Panc1 (cell line): ENCODE results near the gene PSMD13. TPM values are rescaled to one million over a fixed set of nuclear protein-coding genes. Genes with fewer than 3 reads are reported as not detected.

Source experiments
- ATAC-seq: fragments of 200-7000 bp; cut with Tn5 transposase; 2 replicates; pipeline ENCODE4 v1.9.1; 2020; ENCODE audit warnings: mild to moderate bottlenecking, moderate library complexity
- BruUV-seq: library from RNA; stranded (reverse); fragments of 400-500 nt; replicated peaks from 2 replicates; lab custom pipeline; 2021; lab: Mats Ljungman, UMichigan
- CTCF ChIA-PET: fragments of 300-600 bp; sonication (Branson Sonifier 250); formaldehyde crosslinking; loops from one replicate; lab custom pipeline; 2022; ENCODE audit warnings: antibody characterized with exemption; lab: Charles Lee
- POLR2A ChIA-PET: fragments of 300-600 bp; sonication (Branson Sonifier 250); formaldehyde crosslinking; loops from one replicate; lab custom pipeline; 2022; ENCODE audit warnings: antibody characterized with exemption; lab: Charles Lee
- DNase-seq: peaks from one replicate; pipeline ENCODE4 v3.0.0-alpha.2; 2010; ENCODE audit warnings: low read depth, low spot score
- H3K27ac ChIP-seq: 2 replicates; pipeline ENCODE4 v1.5.1; 2011; ENCODE audit warnings: mild to moderate bottlenecking, low read length, inconsistent platforms
- H3K27me3 ChIP-seq: fragments of 200-500 bp; sonication (Bioruptor generic); 2 replicates; pipeline ENCODE4 v1.6.0; 2014; ENCODE audit warnings: low read length, inconsistent platforms; ENCODE audit not compliant: control insufficient read depth, insufficient read depth
- H3K36me3 ChIP-seq: fragments of 200-500 bp; sonication (Bioruptor generic); 2 replicates; pipeline ENCODE4 v1.5.1; 2014; ENCODE audit warnings: inconsistent platforms, mild to moderate bottlenecking, low read length, moderate library complexity; ENCODE audit not compliant: control insufficient read depth, insufficient read depth
- H3K4me1 ChIP-seq: 2 replicates; pipeline ENCODE4 v1.5.1; 2011; ENCODE audit warnings: inconsistent platforms, mild to moderate bottlenecking, low read length, moderate library complexity; ENCODE audit not compliant: control insufficient read depth, insufficient read depth
- H3K4me3 ChIP-seq, 2 experiments: 2 replicates each; pipeline ENCODE4 v1.5.1; 2011 to 2012; ENCODE audit warnings: low read depth in 2 of 2, low read length in 2 of 2, mild to moderate bottlenecking in 2 of 2, inconsistent platforms in 1 of 2, moderate library complexity in 1 of 2
- H3K9me3 ChIP-seq: fragments of 200-500 bp; sonication (Bioruptor generic); 2 replicates; pipeline ENCODE4 v1.5.1; 2014; ENCODE audit warnings: low read depth, mild to moderate bottlenecking, inconsistent platforms, low read length, moderate library complexity; ENCODE audit not compliant: control insufficient read depth, insufficient read depth
- POLR2AphosphoS5 ChIP-seq: IDR thresholded peaks from 2 replicates; pipeline ENCODE4 v1.6.1; 2012; ENCODE audit warnings: mild to moderate bottlenecking, low read depth, low read length, moderate library complexity
- SIN3A ChIP-seq: IDR thresholded peaks from 2 replicates; pipeline ENCODE4 v1.6.1; 2012; ENCODE audit warnings: low read depth, mild to moderate bottlenecking, low read length, moderate library complexity, borderline replicate concordance; ENCODE audit not compliant: insufficient read depth
- TCF7L2 ChIP-seq: IDR thresholded peaks from 2 replicates; pipeline ENCODE4 v1.6.1; 2011; ENCODE audit warnings: mild to moderate bottlenecking, low read depth, low read length, inconsistent platforms
- in situ Hi-C: cut with HindIII; loops from 2 replicates; pipeline ENCODE4 v1.10.0; 2016; ENCODE audit warnings: low sequenced_read_pairs, low pct_unique_long_range_greater_than_20kb
- intact Hi-C: fragments of 100-400 bp; cut with micrococcal nuclease; formaldehyde crosslinking; loops from one replicate; pipeline ENCODE4 v1.10.0; 2022; ENCODE audit not compliant: unreplicated experiment
- total RNA-seq: library from RNA; stranded (reverse); gene quantifications from one replicate; pipeline ENCODE4 v1.2.1, GENCODE V29; 2021; ENCODE audit not compliant: unreplicated experiment
- TF ChIP-seq, protein P1 (sequence below), 2 experiments: IDR thresholded peaks; 2 replicates each; pipeline ENCODE4 v1.6.1; 2011 to 2012; ENCODE audit warnings: low read depth in 2 of 2, control low read depth in 1 of 2, low read length in 1 of 2, mild to moderate bottlenecking in 1 of 2, moderate library complexity in 1 of 2; ENCODE audit not compliant: insufficient read depth in 1 of 2
- TF ChIP-seq, protein P2 (sequence below): fragments of 450-650 bp; IDR thresholded peaks from 2 replicates; pipeline ENCODE4 v1.5.1; 2017; ENCODE audit warnings: mild to moderate bottlenecking

The PSMD13 gene
- total RNA-seq, 1 experiment from 2014 or later: 271 TPM

DNA sequence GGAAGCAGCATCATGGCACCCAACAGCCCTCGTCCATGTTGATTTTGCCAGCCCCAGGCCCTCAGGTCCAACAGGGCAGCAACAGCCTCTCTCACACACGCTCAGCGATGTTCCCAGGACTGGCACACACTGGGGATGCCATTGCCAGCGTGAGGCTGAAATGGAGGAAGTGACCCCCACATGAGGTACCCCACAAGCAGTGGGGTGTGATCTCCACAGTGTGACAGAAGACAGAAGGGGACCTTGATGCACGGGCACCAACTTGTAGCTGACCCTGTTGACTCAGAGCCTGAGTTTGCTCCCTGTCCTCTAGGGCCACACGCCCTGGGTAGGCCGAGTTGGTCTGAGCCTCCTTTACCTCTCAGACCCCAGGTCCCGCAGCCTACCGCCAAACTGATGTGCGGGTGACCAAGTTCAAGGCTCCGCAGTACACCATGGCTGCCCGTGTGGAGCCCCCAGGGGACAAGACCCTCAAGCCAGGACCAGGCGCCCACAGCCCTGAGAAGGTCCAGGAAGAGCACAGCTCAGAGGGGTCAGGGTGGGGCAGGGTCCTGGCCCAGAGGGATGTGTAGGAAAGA is 37.7 kb upstream of the PSMD13 start:
- intact Hi-C loops (no loop called here), in situ Hi-C loops (no loop called here)
- POLR2A ChIA-PET: interaction anchor here (0.9 kb wide), 1 partner anchor 8 kb away, joined by 3 read pairs; the partner anchor contains the start of genes BET1L and RIC8A
- CTCF ChIA-PET: no interaction called here
- H3K4me1 ChIP-seq: no peaks in the 10 kb centered on the region
- BruUV-seq: no TSS peak
- ATAC-seq: no peak
- H3K27ac ChIP-seq: no peak overlapping the region
- no peak for DNase-seq
- H3K9me3 ChIP-seq: no peaks in the 10 kb centered on the region
- H3K27me3 ChIP-seq: no peaks in the 10 kb centered on the region
- no peak overlapping the region for H3K4me3 ChIP-seq
- H3K36me3 ChIP-seq: no peaks in the 10 kb centered on the region; the same call in 1 of the 2 replicates
- no peak for TF ChIP-seq SIN3A
- TF ChIP-seq, protein P1, sequence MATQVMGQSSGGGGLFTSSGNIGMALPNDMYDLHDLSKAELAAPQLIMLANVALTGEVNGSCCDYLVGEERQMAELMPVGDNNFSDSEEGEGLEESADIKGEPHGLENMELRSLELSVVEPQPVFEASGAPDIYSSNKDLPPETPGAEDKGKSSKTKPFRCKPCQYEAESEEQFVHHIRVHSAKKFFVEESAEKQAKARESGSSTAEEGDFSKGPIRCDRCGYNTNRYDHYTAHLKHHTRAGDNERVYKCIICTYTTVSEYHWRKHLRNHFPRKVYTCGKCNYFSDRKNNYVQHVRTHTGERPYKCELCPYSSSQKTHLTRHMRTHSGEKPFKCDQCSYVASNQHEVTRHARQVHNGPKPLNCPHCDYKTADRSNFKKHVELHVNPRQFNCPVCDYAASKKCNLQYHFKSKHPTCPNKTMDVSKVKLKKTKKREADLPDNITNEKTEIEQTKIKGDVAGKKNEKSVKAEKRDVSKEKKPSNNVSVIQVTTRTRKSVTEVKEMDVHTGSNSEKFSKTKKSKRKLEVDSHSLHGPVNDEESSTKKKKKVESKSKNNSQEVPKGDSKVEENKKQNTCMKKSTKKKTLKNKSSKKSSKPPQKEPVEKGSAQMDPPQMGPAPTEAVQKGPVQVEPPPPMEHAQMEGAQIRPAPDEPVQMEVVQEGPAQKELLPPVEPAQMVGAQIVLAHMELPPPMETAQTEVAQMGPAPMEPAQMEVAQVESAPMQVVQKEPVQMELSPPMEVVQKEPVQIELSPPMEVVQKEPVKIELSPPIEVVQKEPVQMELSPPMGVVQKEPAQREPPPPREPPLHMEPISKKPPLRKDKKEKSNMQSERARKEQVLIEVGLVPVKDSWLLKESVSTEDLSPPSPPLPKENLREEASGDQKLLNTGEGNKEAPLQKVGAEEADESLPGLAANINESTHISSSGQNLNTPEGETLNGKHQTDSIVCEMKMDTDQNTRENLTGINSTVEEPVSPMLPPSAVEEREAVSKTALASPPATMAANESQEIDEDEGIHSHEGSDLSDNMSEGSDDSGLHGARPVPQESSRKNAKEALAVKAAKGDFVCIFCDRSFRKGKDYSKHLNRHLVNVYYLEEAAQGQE (IDR thresholded peaks at IDR 0.05; ENCODE audit: insufficient read depth in 1 of 2, low read depth in 2 of 2, low read length in 1 of 2): no peak

DNA sequence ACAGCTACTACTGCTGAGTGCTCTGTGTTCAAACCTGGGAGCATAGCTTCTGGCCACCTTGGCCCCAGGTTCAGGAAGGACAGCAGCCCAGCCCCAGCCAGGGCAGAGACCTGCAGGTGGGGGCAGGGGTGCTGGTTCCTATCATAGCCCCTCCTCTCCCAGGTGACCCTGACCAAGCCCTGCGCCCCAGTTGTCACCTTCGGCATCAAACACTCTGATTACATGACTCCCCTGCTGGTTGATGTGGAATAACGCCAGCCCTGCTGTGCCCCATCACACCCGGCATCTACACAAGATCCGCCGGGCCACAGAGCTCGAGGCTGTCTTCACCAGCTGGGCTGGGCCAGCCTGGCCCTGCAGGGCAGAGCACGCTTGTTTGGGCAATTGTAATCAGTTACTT is 37.0 kb upstream of the PSMD13 start:
- Histone ChIP-seq H3K4me3 (no peak overlapping the region), H3K4me1 (no peaks in the 10 kb centered on the region), H3K36me3 (no peaks in the 10 kb centered on the region; the same call in 1 of the 2 replicates), H3K9me3 (no peaks in the 10 kb centered on the region), H3K27me3 (no peaks in the 10 kb centered on the region), H3K27ac (no peak overlapping the region)
- ChIA-PET POLR2A (no interaction called here), CTCF (no interaction called here)
- TF ChIP-seq, protein P2, sequence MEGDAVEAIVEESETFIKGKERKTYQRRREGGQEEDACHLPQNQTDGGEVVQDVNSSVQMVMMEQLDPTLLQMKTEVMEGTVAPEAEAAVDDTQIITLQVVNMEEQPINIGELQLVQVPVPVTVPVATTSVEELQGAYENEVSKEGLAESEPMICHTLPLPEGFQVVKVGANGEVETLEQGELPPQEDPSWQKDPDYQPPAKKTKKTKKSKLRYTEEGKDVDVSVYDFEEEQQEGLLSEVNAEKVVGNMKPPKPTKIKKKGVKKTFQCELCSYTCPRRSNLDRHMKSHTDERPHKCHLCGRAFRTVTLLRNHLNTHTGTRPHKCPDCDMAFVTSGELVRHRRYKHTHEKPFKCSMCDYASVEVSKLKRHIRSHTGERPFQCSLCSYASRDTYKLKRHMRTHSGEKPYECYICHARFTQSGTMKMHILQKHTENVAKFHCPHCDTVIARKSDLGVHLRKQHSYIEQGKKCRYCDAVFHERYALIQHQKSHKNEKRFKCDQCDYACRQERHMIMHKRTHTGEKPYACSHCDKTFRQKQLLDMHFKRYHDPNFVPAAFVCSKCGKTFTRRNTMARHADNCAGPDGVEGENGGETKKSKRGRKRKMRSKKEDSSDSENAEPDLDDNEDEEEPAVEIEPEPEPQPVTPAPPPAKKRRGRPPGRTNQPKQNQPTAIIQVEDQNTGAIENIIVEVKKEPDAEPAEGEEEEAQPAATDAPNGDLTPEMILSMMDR: no peak
- TF ChIP-seq, protein P1 (IDR thresholded peaks at IDR 0.05; ENCODE audit: insufficient read depth in 1 of 2, low read depth in 2 of 2, low read length in 1 of 2): no peak
- TF ChIP-seq POLR2AphosphoS5 (no peak), SIN3A (no peak), TCF7L2 (no peak)
- no TSS peak for BruUV-seq
- peak; percentile 14 for ATAC-seq
- in situ Hi-C loops (no loop called here), intact Hi-C loops (no loop called here)
- no peak for DNase-seq
